K562 (cell line): ENCODE results near the gene SLC6A6. TPM values are rescaled to one million over a fixed set of nuclear protein-coding genes. Genes with fewer than 3 reads are reported as not detected.

Experiments used
- BRD9 ChIP-seq: fragments of 450-650 bp; IDR thresholded peaks from 2 replicates; pipeline ENCODE4 v1.6.1; 2018; ENCODE audit warnings: low read depth; ENCODE audit not compliant: partially characterized antibody
- CBX2 ChIP-seq: fragments of 200-600 bp; sonication (generic); IDR thresholded peaks from one replicate; pipeline ENCODE4 v1.6.1; 2012; ENCODE audit warnings: mild to moderate bottlenecking, low read length, inconsistent platforms; ENCODE audit not compliant: insufficient read depth, poor library complexity, severe bottlenecking
- JUND ChIP-seq, 2 experiments: IDR thresholded peaks; 2 replicates in 1 of 2; 3 replicates in 1 of 2; pipeline ENCODE4 v1.6.1; 2011; ENCODE audit warnings: borderline replicate concordance in 2 of 2, low read depth in 2 of 2, low read length in 2 of 2, improper control_type of control experiment in 1 of 2, missing biosample characterization in 1 of 2, missing genetic modification characterization in 1 of 2, missing genetic modification reagents in 1 of 2
- KDM1A ChIP-seq, 2 experiments: fragments of 450-650 bp; IDR thresholded peaks; 2 replicates each; pipeline ENCODE4 v1.6.1; 2016; ENCODE audit warnings: mild to moderate bottlenecking in 2 of 2
- PRMT5 ChIP-seq: sonication (generic); formaldehyde crosslinking; IDR thresholded peaks from 2 replicates; pipeline ENCODE4 v1.5.0; 2020; ENCODE audit warnings: missing genetic modification reagents
- RBM39 ChIP-seq: fragments of 200-400 bp; formaldehyde crosslinking; optimal IDR thresholded peaks from 2 replicates; pipeline ENCODE3; 2018; ENCODE audit warnings: low read depth, low read length
- TOE1 ChIP-seq, 2 experiments: fragments of 450-650 bp in 1 of 2; sonication (generic) in 1 of 2; formaldehyde crosslinking in 1 of 2; IDR thresholded peaks; 2 replicates each; pipeline versions ENCODE4 v1.7.1 to v1.8.0; 2016 to 2022; ENCODE audit warnings: borderline replicate concordance in 2 of 2, mild to moderate bottlenecking in 2 of 2, antibody characterized with exemption in 1 of 2, inconsistent platforms in 1 of 2, low read depth in 1 of 2, missing genetic modification reagents in 1 of 2, moderate library complexity in 1 of 2
- polyA plus RNA-seq, 8 experiments: library from polyadenylated mRNA; depleted of rRNA in 4 of 8; stranded (reverse) in 5 of 8; unstranded in 3 of 8; fragments of >200 nt; fragmentation: Nextera tagmentation in 2 of 8; fragmentation: Illumina TruSeq in 1 of 8; extraction: Ambion mirVana in 2 of 8; extraction: Trizol in 1 of 8; gene quantifications; 2 replicates each; pipeline versions ENCODE4 v1.2.1 to v1.2.3, GENCODE V29; 2011 to 2014; ENCODE audit warnings: inconsistent platforms in 1 of 8, missing spikeins in 1 of 8
- total RNA-seq, 7 experiments: library from RNA; depleted of rRNA in 6 of 7; stranded (reverse); fragments of >200 nt in 6 of 7; fragmentation: Illumina TruSeq in 2 of 7; extraction: Trizol in 2 of 7; gene quantifications; 2 replicates each; pipeline versions ENCODE4 v1.2.1 to v1.2.3, GENCODE V29; 2011 to 2021; ENCODE audit warnings: low replicate concordance in 1 of 7
- TF ChIP-seq, protein P1 (sequence below): fragments of 450-650 bp; IDR thresholded peaks from 2 replicates; pipeline ENCODE4 v1.6.1; 2018; ENCODE audit warnings: mild to moderate bottlenecking, low read depth; ENCODE audit not compliant: partially characterized antibody
- TF ChIP-seq, protein P2 (sequence below): fragments of 250-450 bp; sonication (Bioruptor Pico); IDR thresholded peaks from 2 replicates; pipeline ENCODE4 v1.8.0; 2021; ENCODE audit warnings: moderate library complexity, mild to moderate bottlenecking, inconsistent platforms

SLC6A6 gene
- total and polyA plus RNA-seq, 9 of the 15 experiments (the other 6 are each of a cell fraction or from before 2014, with no cell fraction given), result 12.3 to 203 (median 93.2) TPM

DNA sequence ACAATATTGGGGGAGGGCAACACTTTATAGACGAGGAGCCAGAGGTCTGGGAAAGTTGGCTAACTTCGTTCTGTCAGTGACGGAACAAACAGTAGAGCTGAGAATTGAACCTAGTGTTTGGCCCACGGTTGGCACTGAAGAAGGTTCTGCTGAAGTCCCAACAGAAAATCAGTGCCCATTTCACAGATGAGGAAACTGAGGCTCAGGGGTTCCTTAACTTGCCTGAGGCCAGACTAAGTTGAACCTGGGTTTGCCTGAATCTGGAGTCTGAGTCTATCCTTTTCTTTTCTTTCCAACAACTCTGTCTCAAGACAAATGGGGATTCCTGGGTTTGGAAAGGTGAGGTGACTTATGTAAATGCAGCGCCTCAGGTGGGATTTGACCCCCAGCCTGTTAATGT, 55.1 kb downstream of the SLC6A6 start (continued):
- TF ChIP-seq JUND (IDR thresholded peaks at IDR 0.05; ENCODE audit: borderline replicate concordance, low read depth, low read length) (no peak), JUND (tag; IDR thresholded peaks at IDR 0.05; ENCODE audit: borderline replicate concordance, low read depth, low read length) (no peak), PRMT5 (CRISPR knock-in tag) (no peak), TOE1 (IDR thresholded peaks at IDR 0.05; ENCODE audit: borderline replicate concordance) (no peak), TOE1 (CRISPR knock-in tag; IDR thresholded peaks at IDR 0.05; ENCODE audit: borderline replicate concordance, low read depth) (no peak), RBM39 (no peak), BRD9 (no peak), CBX2 (no peak), KDM1A (IDR thresholded peaks at IDR 0.05) (peak; percentile 13 to 66; a peak in 2 of 4 replicates)
- TF ChIP-seq, protein P1, sequence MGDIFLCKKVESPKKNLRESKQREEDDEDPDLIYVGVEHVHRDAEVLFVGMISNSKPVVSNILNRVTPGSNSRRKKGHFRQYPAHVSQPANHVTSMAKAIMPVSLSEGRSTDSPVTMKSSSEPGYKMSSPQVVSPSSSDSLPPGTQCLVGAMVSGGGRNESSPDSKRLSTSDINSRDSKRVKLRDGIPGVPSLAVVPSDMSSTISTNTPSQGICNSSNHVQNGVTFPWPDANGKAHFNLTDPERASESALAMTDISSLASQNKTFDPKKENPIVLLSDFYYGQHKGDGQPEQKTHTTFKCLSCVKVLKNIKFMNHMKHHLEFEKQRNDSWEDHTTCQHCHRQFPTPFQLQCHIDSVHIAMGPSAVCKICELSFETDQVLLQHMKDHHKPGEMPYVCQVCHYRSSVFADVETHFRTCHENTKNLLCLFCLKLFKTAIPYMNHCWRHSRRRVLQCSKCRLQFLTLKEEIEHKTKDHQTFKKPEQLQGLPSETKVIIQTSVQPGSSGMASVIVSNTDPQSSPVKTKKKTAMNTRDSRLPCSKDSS, result no peak
- TF ChIP-seq, protein P2, sequence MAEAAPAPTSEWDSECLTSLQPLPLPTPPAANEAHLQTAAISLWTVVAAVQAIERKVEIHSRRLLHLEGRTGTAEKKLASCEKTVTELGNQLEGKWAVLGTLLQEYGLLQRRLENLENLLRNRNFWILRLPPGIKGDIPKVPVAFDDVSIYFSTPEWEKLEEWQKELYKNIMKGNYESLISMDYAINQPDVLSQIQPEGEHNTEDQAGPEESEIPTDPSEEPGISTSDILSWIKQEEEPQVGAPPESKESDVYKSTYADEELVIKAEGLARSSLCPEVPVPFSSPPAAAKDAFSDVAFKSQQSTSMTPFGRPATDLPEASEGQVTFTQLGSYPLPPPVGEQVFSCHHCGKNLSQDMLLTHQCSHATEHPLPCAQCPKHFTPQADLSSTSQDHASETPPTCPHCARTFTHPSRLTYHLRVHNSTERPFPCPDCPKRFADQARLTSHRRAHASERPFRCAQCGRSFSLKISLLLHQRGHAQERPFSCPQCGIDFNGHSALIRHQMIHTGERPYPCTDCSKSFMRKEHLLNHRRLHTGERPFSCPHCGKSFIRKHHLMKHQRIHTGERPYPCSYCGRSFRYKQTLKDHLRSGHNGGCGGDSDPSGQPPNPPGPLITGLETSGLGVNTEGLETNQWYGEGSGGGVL, result no peak
- TF ChIP-seq, all 486 proteins: peak for 8
